ENCODE data around the gene ORM1. TPM values are rescaled to one million over a fixed set of nuclear protein-coding genes. Genes with fewer than 3 reads are reported as not detected.
A peak's percentile ranks its signal among the peaks of the same experiment; 100 is the strongest.

ORM1 gene
- total and polyA plus RNA-seq, 2 donors (not counting 3 experiments of a cell fraction or from before 2014, with no cell fraction given), result not detected

- no peaks in the 10 kb centered on the region for H3K9me1 ChIP-seq (replicated peaks; ENCODE audit: control insufficient read depth, extremely low read depth, insufficient read depth, low read length)
- no peak overlapping the region for H3K4me2 ChIP-seq (ENCODE audit: insufficient read depth, low read length)
- H3K79me2 ChIP-seq (ENCODE audit: control insufficient read depth, insufficient read depth, low read length), result no peaks in the 10 kb centered on the region
- H3K36me3 ChIP-seq (ENCODE audit: control insufficient read depth in 2 of 2, extremely low read depth in 1 of 2, insufficient read depth in 2 of 2, low read length in 2 of 2), result peaks cover 0 to 7% of the 10 kb centered on the region in 2 experiments
- dilution Hi-C loops (cut with MboI; ENCODE audit: extremely low pct_ligation_motif_present, low sequenced_read_pairs), result no loop called here
- DNase-seq (ENCODE audit: low read depth, low spot score), result no peak
- H3K4me1 ChIP-seq (ENCODE audit: control insufficient read depth, extremely low read depth, insufficient read depth, low read length), result no peaks in the 10 kb centered on the region
- H3K4me3 ChIP-seq (replicated peaks in 1 of 3; ENCODE audit: insufficient read depth in 1 of 3, low read depth in 1 of 3, low read length in 3 of 3), result no peak overlapping the region
- POLR2A ChIA-PET, result no interaction called here
- no peak for TF ChIP-seq MAX (IDR thresholded peaks at IDR 0.05; ENCODE audit: insufficient read depth, insufficient read length)
- TF ChIP-seq CTCF (IDR thresholded peaks at IDR 0.05; ENCODE audit: extremely low read depth in 1 of 2, insufficient read depth in 1 of 2, low read depth in 1 of 2, low read length in 2 of 2), result no peak
- TF ChIP-seq POLR2A (IDR thresholded peaks at IDR 0.05; ENCODE audit: low read depth, low read length), result no peak
- TF ChIP-seq JUN (IDR thresholded peaks at IDR 0.05; ENCODE audit: borderline replicate concordance, insufficient read depth, insufficient read length, low read depth), result no peak
- TF ChIP-seq GATA2 (IDR thresholded peaks at IDR 0.05; ENCODE audit: insufficient read depth, insufficient read length, low read depth, low read length), result no peak
- TF ChIP-seq MYC (IDR thresholded peaks at IDR 0.05; ENCODE audit: low read depth, low read length), result no peak
- TF ChIP-seq POLR2AphosphoS5 (IDR thresholded peaks at IDR 0.05; ENCODE audit: insufficient read depth, low read depth, low read length), result no peak
- no peak for TF ChIP-seq FOS (IDR thresholded peaks at IDR 0.05; ENCODE audit: borderline replicate concordance, insufficient read depth, low read length)
- TF ChIP-seq EZH2 (IDR thresholded peaks at IDR 0.05; ENCODE audit: borderline replicate concordance, low read depth, low read length, severe bottlenecking), result no peak
- no peak for FAIRE-seq
- TSS peak; percentile 56 for BruUV-seq (replicated peaks)
- no peak overlapping the region for H3K27ac ChIP-seq (ENCODE audit: insufficient read depth, low read depth, low read length)
- intact Hi-C loops (cut with micrococcal nuclease), result no loop called here
- CTCF ChIA-PET, result no interaction called here
- H2AFZ ChIP-seq (ENCODE audit: low read depth, low read length), result no peak overlapping the region
- peaks cover 0 to under 1% of the 10 kb centered on the region in 2 experiments for H3K27me3 ChIP-seq (ENCODE audit: control insufficient read depth in 2 of 2, insufficient read depth in 2 of 2, low read length in 2 of 2)
- no peaks in the 10 kb centered on the region for H4K20me1 ChIP-seq (replicated peaks; ENCODE audit: control insufficient read depth, extremely low read depth, insufficient read depth, low read length)
- H3K9ac ChIP-seq (replicated peaks; ENCODE audit: extremely low read depth, insufficient read depth, low read length), result no peak overlapping the region
- H3K9me3 ChIP-seq (replicated peaks; ENCODE audit: control insufficient read depth, insufficient read depth, low read length), result no peaks in the 10 kb centered on the region
These were observed 11.1 kb upstream of the ORM1 start for GRCh38 chr9:114311571-114312512.
